ENCODE results near the gene NDUFA13.

- no peak for TF ChIP-seq POLR2A (IDR thresholded peaks at IDR 0.05)
- no peak for TF ChIP-seq CTCF (IDR thresholded peaks at IDR 0.05)
- TF ChIP-seq POLR2AphosphoS5 (IDR thresholded peaks at IDR 0.05): no peak
- TF ChIP-seq EP300 (IDR thresholded peaks at IDR 0.05; ENCODE audit: low read depth): no peak
Observed at GRCh38 chr19:19485161-19485997, 30.6 kb upstream of the NDUFA13 start.
